ENCODE results near the gene ANO2.

Gene ANO2

GRCh38 chr12:5588176-5588575 lies 356.9 kb downstream of the ANO2 start:
- DNase-seq (ENCODE audit: low read depth), result no peak
- no peak overlapping the region for H3K4me3 ChIP-seq (ENCODE audit: low read depth, low read length)
- no peak for TF ChIP-seq CTCF (IDR thresholded peaks at IDR 0.05; ENCODE audit: insufficient read depth, low read depth, low read length, missing control alignments)

- no peak overlapping the region for H3K4me3 ChIP-seq (ENCODE audit: low read depth, low read length)
- no peak for TF ChIP-seq CTCF (IDR thresholded peaks at IDR 0.05; ENCODE audit: insufficient read depth, low read depth, low read length, missing control alignments)
- DNase-seq (ENCODE audit: low read depth), result no peak
These were observed 357.3 kb downstream of the ANO2 start for GRCh38 chr12:5587711-5588121.

GRCh38 chr12:5586201-5586600 lies 358.9 kb downstream of the ANO2 start:
- DNase-seq (ENCODE audit: low read depth), result no peak
- TF ChIP-seq CTCF (IDR thresholded peaks at IDR 0.05; ENCODE audit: insufficient read depth, low read depth, low read length, missing control alignments), result no peak
- no peak overlapping the region for H3K4me3 ChIP-seq (ENCODE audit: low read depth, low read length)

- no peak overlapping the region for H3K4me3 ChIP-seq (ENCODE audit: low read depth, low read length)
- TF ChIP-seq CTCF (IDR thresholded peaks at IDR 0.05; ENCODE audit: insufficient read depth, low read depth, low read length, missing control alignments), result no peak
- no peak for DNase-seq (ENCODE audit: low read depth)
These were observed 359.9 kb downstream of the ANO2 start for GRCh38 chr12:5585178-5585577.

GRCh38 chr12:5584412-5585175 lies 360.5 kb downstream of the ANO2 start:
- DNase-seq (ENCODE audit: low read depth), result no peak
- no peak overlapping the region for H3K4me3 ChIP-seq (ENCODE audit: low read depth, low read length)
- TF ChIP-seq CTCF (IDR thresholded peaks at IDR 0.05; ENCODE audit: insufficient read depth, low read depth, low read length, missing control alignments), result no peak

GRCh38 chr12:5582541-5582940 lies 362.5 kb downstream of the ANO2 start:
- no peak for DNase-seq (ENCODE audit: low read depth)

More at GRCh38 chr12:5582541-5582940, 362.5 kb downstream of the ANO2 start:
- no peak overlapping the region for H3K4me3 ChIP-seq (ENCODE audit: low read depth, low read length)
- no peak for TF ChIP-seq CTCF (IDR thresholded peaks at IDR 0.05; ENCODE audit: insufficient read depth, low read depth, low read length, missing control alignments)

Data from GM12865 (cell line).